Measurements from ENCODE around the gene HSPA2. TPM values are rescaled to one million over a fixed set of nuclear protein-coding genes. Genes with fewer than 3 reads are reported as not detected.
"Not testable (repeated sequence)": the region's sequence is repeated elsewhere in the genome, so short reads cannot be mapped to it uniquely, and the experiment has no call there.

Gene HSPA2
- total RNA-seq, 2 experiments from 2014 or later, result 1.5 to 1.9 TPM

DNA sequence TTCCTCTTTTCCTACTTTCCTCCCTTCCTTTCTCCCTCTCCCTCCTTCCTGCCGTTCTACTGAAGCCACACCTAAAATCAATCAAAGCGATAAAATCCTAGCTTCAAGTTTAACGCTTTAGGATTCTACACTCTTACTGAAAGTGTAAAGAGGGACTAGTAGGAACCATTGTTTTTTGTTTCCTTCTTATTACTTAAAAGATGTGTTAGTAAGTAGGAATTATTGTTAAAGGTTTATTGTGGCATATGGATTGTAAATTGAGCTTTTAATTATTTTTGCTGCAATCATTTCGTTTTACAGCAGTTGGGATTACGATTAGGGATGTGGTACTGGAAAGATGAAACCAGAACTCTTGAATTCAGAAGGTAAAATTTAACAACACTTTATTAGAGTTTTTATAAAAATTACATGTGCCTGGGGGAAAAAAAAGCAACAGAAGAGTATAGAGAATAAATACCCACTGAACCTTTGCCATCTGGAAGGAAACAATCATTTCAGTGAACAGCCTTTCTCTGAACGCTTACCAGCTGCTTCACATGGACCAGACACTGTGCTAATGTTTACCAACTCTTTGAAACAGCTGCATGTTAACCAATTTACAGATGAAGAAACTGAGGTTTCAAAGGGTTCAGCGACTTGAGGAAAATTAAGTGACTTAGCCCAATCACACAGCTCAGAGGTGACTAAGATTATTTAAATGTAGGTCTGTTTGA lies 10.2 kb downstream of the HSPA2 start:
- Mint-ChIP-seq H3K4me1 (ENCODE audit: low read depth) (peaks cover 19% of the 10 kb centered on the region), H3K36me3 (ENCODE audit: low read depth) (no peaks in the 10 kb centered on the region), H3K4me3 (peak overlapping the region; percentile 80), H3K9me3 (no peaks in the 10 kb centered on the region), H3K27ac (peak overlapping the region; percentile 17), H3K27me3 (peaks cover 5% of the 10 kb centered on the region)
- Histone ChIP-seq H3K4me3 (ENCODE audit: low read length) (no peak overlapping the region), H3K27me3 (ENCODE audit: control insufficient read depth in 1 of 2, insufficient read depth in 2 of 2, low read length in 2 of 2) (peaks cover 0 to 3% of the 10 kb centered on the region in 2 experiments), H3K9me3 (ENCODE audit: control insufficient read depth in 1 of 2, insufficient read depth in 1 of 2, low read length in 2 of 2) (no peaks in the 10 kb centered on the region), H3K4me1 (ENCODE audit: insufficient read depth, low read length) (peaks cover 12% of the 10 kb centered on the region), H3K36me3 (ENCODE audit: insufficient read depth, low read length) (no peaks in the 10 kb centered on the region), H3K27ac (ENCODE audit: low read depth in 1 of 2, low read length in 2 of 2) (no peak overlapping the region)
- DNase-seq (no peak), ATAC-seq (ENCODE audit: poor library complexity) (no peak)
- POLR2A ChIA-PET, result interaction anchor here (1.0 kb wide), 1 partner anchor 10 kb away, joined by 3 read pairs; the partner anchor contains the start of gene HSPA2
- CTCF ChIA-PET, result interaction anchor here (1.2 to 1.9 kb wide), 2 partner anchors 11 to 40 kb away, joined by 4 to 11 read pairs; partner anchors contain the start of gene HSPA2
- TF ChIP-seq, protein P1, sequence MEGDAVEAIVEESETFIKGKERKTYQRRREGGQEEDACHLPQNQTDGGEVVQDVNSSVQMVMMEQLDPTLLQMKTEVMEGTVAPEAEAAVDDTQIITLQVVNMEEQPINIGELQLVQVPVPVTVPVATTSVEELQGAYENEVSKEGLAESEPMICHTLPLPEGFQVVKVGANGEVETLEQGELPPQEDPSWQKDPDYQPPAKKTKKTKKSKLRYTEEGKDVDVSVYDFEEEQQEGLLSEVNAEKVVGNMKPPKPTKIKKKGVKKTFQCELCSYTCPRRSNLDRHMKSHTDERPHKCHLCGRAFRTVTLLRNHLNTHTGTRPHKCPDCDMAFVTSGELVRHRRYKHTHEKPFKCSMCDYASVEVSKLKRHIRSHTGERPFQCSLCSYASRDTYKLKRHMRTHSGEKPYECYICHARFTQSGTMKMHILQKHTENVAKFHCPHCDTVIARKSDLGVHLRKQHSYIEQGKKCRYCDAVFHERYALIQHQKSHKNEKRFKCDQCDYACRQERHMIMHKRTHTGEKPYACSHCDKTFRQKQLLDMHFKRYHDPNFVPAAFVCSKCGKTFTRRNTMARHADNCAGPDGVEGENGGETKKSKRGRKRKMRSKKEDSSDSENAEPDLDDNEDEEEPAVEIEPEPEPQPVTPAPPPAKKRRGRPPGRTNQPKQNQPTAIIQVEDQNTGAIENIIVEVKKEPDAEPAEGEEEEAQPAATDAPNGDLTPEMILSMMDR (IDR thresholded peaks at IDR 0.05), result no peak
- intact Hi-C loops (cut with DNase I, micrococcal nuclease), result no loop called here

DNA sequence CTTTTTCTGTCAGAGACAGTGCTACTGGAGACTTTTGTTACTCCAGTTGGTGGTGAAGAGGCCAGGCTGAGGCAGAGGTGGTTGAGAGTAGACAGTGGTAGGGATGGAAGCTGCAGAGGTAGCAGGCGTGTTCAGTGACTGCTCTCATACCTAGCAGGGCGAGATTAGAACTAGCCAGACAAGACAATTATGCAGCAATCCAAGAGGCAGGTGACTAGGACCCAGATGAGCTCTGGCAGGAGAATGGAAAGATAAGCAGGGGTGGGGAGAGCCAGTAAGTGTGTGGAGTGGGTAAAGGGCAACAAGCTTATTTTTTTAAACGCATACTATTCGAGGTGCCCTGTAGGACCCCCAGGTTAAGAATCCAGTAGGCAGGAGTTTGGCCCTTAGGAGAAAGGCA lies 14.0 kb downstream of the HSPA2 start:
- Histone ChIP-seq H3K36me3 (ENCODE audit: insufficient read depth, low read length) (no peaks in the 10 kb centered on the region), H3K27ac (ENCODE audit: low read depth in 1 of 2, low read length in 2 of 2) (no peak overlapping the region), H3K4me3 (ENCODE audit: low read length) (no peak overlapping the region), H3K9me3 (ENCODE audit: control insufficient read depth in 1 of 2, insufficient read depth in 1 of 2, low read length in 2 of 2) (no peaks in the 10 kb centered on the region), H3K4me1 (ENCODE audit: insufficient read depth, low read length) (peaks cover 8% of the 10 kb centered on the region), H3K27me3 (ENCODE audit: control insufficient read depth in 1 of 2, insufficient read depth in 2 of 2, low read length in 2 of 2) (peaks cover 0 to under 1% of the 10 kb centered on the region in 2 experiments)
- DNase-seq (no peak), ATAC-seq (ENCODE audit: poor library complexity) (no peak)
- H3K27ac Mint-ChIP-seq, result no peak overlapping the region
- no peaks in the 10 kb centered on the region for H3K9me3 Mint-ChIP-seq
- H3K27me3 Mint-ChIP-seq, result peaks cover under 1% of the 10 kb centered on the region
- H3K4me1 Mint-ChIP-seq (ENCODE audit: low read depth), result peaks cover 9% of the 10 kb centered on the region
- ChIA-PET CTCF (interaction anchor here (0.6 kb wide), 1 partner anchor 10 kb away, joined by 3 read pairs; no protein-coding TSS in a partner anchor), POLR2A (interaction anchor here (1.0 kb wide), 1 partner anchor 11 kb away, joined by 3 read pairs; no protein-coding TSS in a partner anchor)
- TF ChIP-seq, protein P1 (IDR thresholded peaks at IDR 0.05), result no peak
- no peak overlapping the region for H3K4me3 Mint-ChIP-seq
- H3K36me3 Mint-ChIP-seq (ENCODE audit: low read depth), result no peaks in the 10 kb centered on the region
- intact Hi-C loops (cut with DNase I, micrococcal nuclease), result no loop called here

DNA sequence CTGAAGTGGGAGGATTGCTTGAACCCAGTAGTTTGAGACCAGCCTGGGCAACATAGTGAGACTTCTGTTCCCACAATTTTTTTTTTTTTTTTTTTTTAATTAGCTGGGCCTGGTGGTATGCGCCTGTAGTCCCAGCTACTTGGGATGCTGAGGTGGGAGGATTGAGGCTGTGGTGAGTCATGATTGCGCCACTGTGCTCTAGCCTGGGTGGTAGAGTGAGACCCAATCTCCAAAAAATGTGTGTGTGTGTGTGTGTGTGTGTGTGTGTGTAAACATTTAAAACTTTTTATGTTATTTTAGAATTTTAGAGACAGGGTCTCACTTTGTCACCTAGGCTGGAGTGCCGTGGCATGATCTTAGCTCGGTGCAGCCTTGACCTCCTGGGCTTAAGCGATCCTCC lies 16.0 kb downstream of the HSPA2 start:
- no peaks in the 10 kb centered on the region for H3K9me3 Mint-ChIP-seq
- POLR2A ChIA-PET, result no interaction called here
- intact Hi-C loops (cut with DNase I, micrococcal nuclease), result no loop called here

DNA sequence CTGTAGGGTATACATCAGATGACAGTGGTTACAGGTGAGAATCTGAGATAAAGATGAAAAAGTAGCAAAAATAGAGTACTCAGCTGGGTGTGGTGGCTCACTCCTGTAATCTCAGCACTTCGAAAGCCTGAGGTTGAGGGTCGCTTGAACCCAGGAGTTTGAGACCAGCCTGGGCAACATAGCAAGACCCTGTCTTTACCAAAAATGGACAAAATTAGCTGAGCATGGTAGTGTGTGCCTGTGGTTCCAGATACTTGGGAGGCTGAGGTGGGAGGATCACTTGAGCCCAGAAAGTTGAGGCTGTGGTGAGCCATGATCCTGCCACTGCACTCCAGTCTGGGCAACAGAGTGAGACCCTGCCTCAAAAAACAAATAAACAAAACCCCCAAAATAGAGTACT lies 17.7 kb downstream of the HSPA2 start:
- H3K9me3 ChIP-seq (ENCODE audit: control insufficient read depth in 1 of 2, insufficient read depth in 1 of 2, low read length in 2 of 2); H3K9me3 Mint-ChIP-seq; DNase-seq; H3K4me1 ChIP-seq (ENCODE audit: insufficient read depth, low read length); H3K36me3 Mint-ChIP-seq (ENCODE audit: low read depth); intact Hi-C loops (cut with DNase I, micrococcal nuclease); POLR2A ChIA-PET; H3K27ac Mint-ChIP-seq; H3K27ac ChIP-seq (ENCODE audit: low read depth in 1 of 2, low read length in 2 of 2); H3K27me3 Mint-ChIP-seq; ATAC-seq (ENCODE audit: poor library complexity); CTCF ChIA-PET; H3K36me3 ChIP-seq (ENCODE audit: insufficient read depth, low read length); H3K27me3 ChIP-seq (ENCODE audit: control insufficient read depth in 1 of 2, insufficient read depth in 2 of 2, low read length in 2 of 2); H3K4me3 Mint-ChIP-seq; H3K4me3 ChIP-seq (ENCODE audit: low read length): not testable (repeated sequence)
- peaks cover 10% of the 10 kb centered on the region for H3K4me1 Mint-ChIP-seq (ENCODE audit: low read depth)

More for the DNA sequence above, 16.0 kb downstream of the HSPA2 start:
- TF ChIP-seq, protein P1 (IDR thresholded peaks at IDR 0.05), result no peak
- no peaks in the 10 kb centered on the region for H3K36me3 Mint-ChIP-seq (ENCODE audit: low read depth)
- no peaks in the 10 kb centered on the region for H3K9me3 ChIP-seq (ENCODE audit: control insufficient read depth in 1 of 2, insufficient read depth in 1 of 2, low read length in 2 of 2)
- no peaks in the 10 kb centered on the region for H3K4me1 ChIP-seq (ENCODE audit: insufficient read depth, low read length)
- no peaks in the 10 kb centered on the region for H3K36me3 ChIP-seq (ENCODE audit: insufficient read depth, low read length)
- H3K4me1 Mint-ChIP-seq (ENCODE audit: low read depth), result peaks cover 10% of the 10 kb centered on the region
- H3K27ac ChIP-seq (ENCODE audit: low read depth in 1 of 2, low read length in 2 of 2), result no peak overlapping the region
- CTCF ChIA-PET, result no interaction called here
- no peak overlapping the region for H3K4me3 ChIP-seq (ENCODE audit: low read length)
- no peak for ATAC-seq (ENCODE audit: poor library complexity)
- no peaks in the 10 kb centered on the region for H3K27me3 Mint-ChIP-seq
- no peak overlapping the region for H3K4me3 Mint-ChIP-seq
- no peaks in the 10 kb centered on the region for H3K27me3 ChIP-seq (ENCODE audit: control insufficient read depth in 1 of 2, insufficient read depth in 2 of 2, low read length in 2 of 2)
- no peak for DNase-seq
- no peak overlapping the region for H3K27ac Mint-ChIP-seq
